HCT116 (cell line): Measurements from ENCODE around the gene CAMK2A. TPM values are rescaled to one million over a fixed set of nuclear protein-coding genes. Genes with fewer than 3 reads are reported as not detected.

Experiments
- ATAC-seq: fragments of 200-7000 bp; cut with Tn5 transposase; 2 replicates; pipeline ENCODE4 v1.9.1; 2020; ENCODE audit warnings: mild to moderate bottlenecking, moderate library complexity
- BruUV-seq: library from RNA; stranded (reverse); fragments of 400-500 nt; replicated peaks from 2 replicates; lab custom pipeline; 2021; lab: Mats Ljungman, UMichigan
- CTCF ChIA-PET: fragments of 300-600 bp; sonication (Branson Sonifier 250); formaldehyde crosslinking; loops from one replicate; lab custom pipeline; 2021; ENCODE audit warnings: antibody characterized with exemption; lab: Charles Lee
- POLR2A ChIA-PET: fragments of 300-600, 350-600 bp; sonication (Branson Sonifier 250); formaldehyde crosslinking; loops from one replicate; lab custom pipeline; 2021; ENCODE audit warnings: antibody characterized with exemption; lab: Charles Lee
- RAD21 ChIA-PET, 2 experiments: fragments of 300-600 bp; sonication (Branson Sonifier 250); formaldehyde crosslinking; loops; one replicate each; lab custom pipeline; 2023; ENCODE audit warnings: low total read pairs in 2 of 2; ENCODE audit not compliant: uncharacterized antibody in 2 of 2, unreplicated experiment in 2 of 2, low non-redundant PET in 1 of 2; lab: Charles Lee
- DNase-seq: peaks from one replicate; pipeline ENCODE4 v3.0.0-alpha.2; 2010; ENCODE audit warnings: low read depth, low spot score
- H2AFZ ChIP-seq: fragments of 200-600 bp; shearing (Covaris generic), sonication (generic); 2 replicates; pipeline ENCODE4 v1.6.1; 2017; ENCODE audit warnings: low read depth, mixed run types, mixed read lengths, antibody characterized with exemption, low read length; ENCODE audit not compliant: poor library complexity, severe bottlenecking
- H3K27ac ChIP-seq: 2 replicates; pipeline ENCODE4 v1.5.1; 2012; ENCODE audit warnings: low read depth, low read length
- H3K27me3 ChIP-seq: fragments of 200-600 bp; sonication (generic); 2 replicates; pipeline ENCODE4 v1.6.1; 2016; ENCODE audit warnings: mixed run types, low read length, mixed read lengths; ENCODE audit not compliant: insufficient read depth
- H3K36me3 ChIP-seq, 2 experiments: fragments of 200-500 bp in 1 of 2; fragments of 200-600 bp in 1 of 2; sonication (Bioruptor generic) in 1 of 2; sonication (generic) in 1 of 2; 2 replicates each; pipeline versions ENCODE4 v1.5.1 to v1.6.1; 2014 to 2016; ENCODE audit warnings: low read length in 2 of 2, inconsistent platforms in 1 of 2, mixed read lengths in 1 of 2, mixed run types in 1 of 2; ENCODE audit not compliant: insufficient read depth in 2 of 2, control insufficient read depth in 1 of 2
- H3K4me1 ChIP-seq, 2 experiments: fragments of 200-600 bp in 1 of 2; sonication (generic) in 1 of 2; 2 replicates each; pipeline versions ENCODE4 v1.5.1 to v1.6.1; 2012 to 2017; ENCODE audit warnings: low read length in 2 of 2, inconsistent platforms in 1 of 2, mild to moderate bottlenecking in 1 of 2, mixed read lengths in 1 of 2, mixed run types in 1 of 2, moderate library complexity in 1 of 2; ENCODE audit not compliant: insufficient read depth in 2 of 2, control insufficient read depth in 1 of 2
- H3K4me2 ChIP-seq: fragments of 200-600 bp; sonication (generic); 2 replicates; pipeline ENCODE4 v1.6.1; 2017; ENCODE audit warnings: mixed run types, low read length, mixed read lengths
- H3K4me3 ChIP-seq, 2 experiments: fragments of 200-600 bp in 1 of 2; sonication (generic) in 1 of 2; replicated peaks in 1 of 2; 2 replicates each; pipeline ENCODE4 v1.5.1; 2011 to 2016; ENCODE audit warnings: low read length in 2 of 2, control low read depth in 1 of 2, low read depth in 1 of 2, mild to moderate bottlenecking in 1 of 2, mixed read lengths in 1 of 2, mixed run types in 1 of 2
- H3K79me2 ChIP-seq: fragments of 200-600 bp; sonication (generic); 2 replicates; pipeline ENCODE4 v1.6.1; 2017; ENCODE audit warnings: mild to moderate bottlenecking, mixed run types, low read length, moderate library complexity, mixed read lengths; ENCODE audit not compliant: insufficient read depth
- H3K9ac ChIP-seq: fragments of 200-600 bp; sonication (generic); 2 replicates; pipeline ENCODE4 v1.6.1; 2016; ENCODE audit warnings: low read length, mixed read lengths
- H3K9me2 ChIP-seq: fragments of 200-600 bp; sonication (generic), shearing (Covaris generic); 2 replicates; pipeline ENCODE4 v1.6.1; 2017; ENCODE audit warnings: mixed run types, mild to moderate bottlenecking, moderate library complexity; ENCODE audit not compliant: insufficient read depth
- H3K9me3 ChIP-seq, 2 experiments: fragments of 200-500 bp in 1 of 2; fragments of 200-600 bp in 1 of 2; sonication (Bioruptor generic) in 1 of 2; sonication (generic) in 1 of 2; 2 replicates each; pipeline ENCODE4 v1.6.1; 2014 to 2017; ENCODE audit warnings: low read length in 2 of 2, mixed read lengths in 2 of 2, inconsistent platforms in 1 of 2, low read depth in 1 of 2, mild to moderate bottlenecking in 1 of 2, mixed run types in 1 of 2, moderate library complexity in 1 of 2; ENCODE audit not compliant: control insufficient read depth in 1 of 2, insufficient read depth in 1 of 2
- H4K20me1 ChIP-seq: fragments of 200-600 bp; sonication (generic), shearing (Covaris generic); 2 replicates; pipeline ENCODE4 v1.6.1; 2017; ENCODE audit warnings: mixed run types, mild to moderate bottlenecking, moderate library complexity; ENCODE audit not compliant: insufficient read depth
- ATF3 ChIP-seq: IDR thresholded peaks from 2 replicates; pipeline ENCODE4 v1.6.1; 2012
- EGR1 ChIP-seq: IDR thresholded peaks from 2 replicates; pipeline ENCODE4 v1.6.1; 2012; ENCODE audit warnings: low read depth
- ELF1 ChIP-seq: IDR thresholded peaks from 2 replicates; pipeline ENCODE4 v1.6.1; 2012; ENCODE audit warnings: low read depth, borderline replicate concordance
- EZH2 ChIP-seq: fragments of 200-600 bp; sonication (generic); IDR thresholded peaks from 2 replicates; pipeline ENCODE4 v1.6.1; 2017; ENCODE audit warnings: antibody characterized with exemption, mixed run types
- POLR2AphosphoS5 ChIP-seq: IDR thresholded peaks from 2 replicates; pipeline ENCODE4 v1.6.1; 2011; ENCODE audit warnings: mild to moderate bottlenecking, low read depth, low read length, moderate library complexity
- RAD21 ChIP-seq: IDR thresholded peaks from 2 replicates; pipeline ENCODE4 v1.6.1; 2012; ENCODE audit warnings: low read depth, mild to moderate bottlenecking
- SRF ChIP-seq: IDR thresholded peaks from 2 replicates; pipeline ENCODE4 v1.6.1; 2012; ENCODE audit warnings: low read depth
- TCF7L2 ChIP-seq: IDR thresholded peaks from 2 replicates; pipeline ENCODE4 v1.7.0; 2011; ENCODE audit warnings: borderline replicate concordance, inconsistent platforms; ENCODE audit not compliant: insufficient read depth, insufficient read length; ENCODE audit errors: extremely low read depth
- YY1 ChIP-seq: IDR thresholded peaks from 2 replicates; pipeline ENCODE4 v1.6.1; 2011; ENCODE audit warnings: low read length, low read depth, moderate library complexity, mild to moderate bottlenecking; ENCODE audit not compliant: insufficient replicate concordance; ENCODE audit errors: extremely low read depth
- ZFX ChIP-seq: fragments of 450-650 bp; IDR thresholded peaks from 2 replicates; pipeline ENCODE4 v1.6.1; 2017
- ZNF274 ChIP-seq: fragments of 200-500 bp; sonication (Bioruptor generic); IDR thresholded peaks from 2 replicates; pipeline ENCODE4 v1.6.1; 2014; ENCODE audit warnings: mild to moderate bottlenecking, low read depth, low read length, inconsistent platforms
- intact Hi-C: fragments of 100-400 bp; cut with micrococcal nuclease; formaldehyde crosslinking; loops from 2 replicates; pipeline ENCODE4 v1.10.0; 2022
- total RNA-seq: library from RNA; stranded (reverse); gene quantifications from one replicate; pipeline ENCODE4 v1.2.1, GENCODE V29; 2021; ENCODE audit not compliant: unreplicated experiment
- TF ChIP-seq, protein P1 (sequence below): IDR thresholded peaks from 2 replicates; pipeline ENCODE4 v1.6.1; 2012

Gene CAMK2A
- total RNA-seq, 1 experiment from 2014 or later: not detected

GRCh38 chr5:150295172-150295634 lies 5.6 kb upstream of the CAMK2A start:
- H3K9me2 ChIP-seq: no peaks in the 10 kb centered on the region
- no peaks in the 10 kb centered on the region for H3K9me3 ChIP-seq
- H3K4me3 ChIP-seq: no peak overlapping the region
- DNase-seq (no peak), ATAC-seq (peak; percentile 72)
- H3K79me2 ChIP-seq: no peaks in the 10 kb centered on the region
- ChIA-PET POLR2A (interaction anchor here (1.6 kb wide), 1 partner anchor 56 kb away, joined by 3 read pairs; no protein-coding TSS in a partner anchor), CTCF (interaction anchor here (1.2 kb wide), 1 partner anchor 56 kb away, joined by 4 read pairs; no protein-coding TSS in a partner anchor), RAD21 (no interaction called here)
- no peaks in the 10 kb centered on the region for H4K20me1 ChIP-seq
- no peak overlapping the region for H2AFZ ChIP-seq
- H3K9ac ChIP-seq: no peak overlapping the region
- H3K4me2 ChIP-seq: peak overlapping the region; percentile 53
- H3K27ac ChIP-seq: no peak overlapping the region; the same call in 1 of the 2 replicates
- H3K36me3 ChIP-seq: no peaks in the 10 kb centered on the region
- peaks cover 8 to 11% of the 10 kb centered on the region in 2 experiments; a peak in 3 of 4 replicates for H3K4me1 ChIP-seq
- H3K27me3 ChIP-seq: 0 out of 2 replicates have a peak, but pooled peaks cover 1% of the 10 kb centered on the region
- intact Hi-C loops: no loop called here
- no peak for TF ChIP-seq EZH2
- TF ChIP-seq RAD21: no peak
- no peak for TF ChIP-seq TCF7L2
- 0 out of 2 replicates have a peak, but pooled peaks have one; percentile 18 for TF ChIP-seq ZFX
- TF ChIP-seq, protein P1, sequence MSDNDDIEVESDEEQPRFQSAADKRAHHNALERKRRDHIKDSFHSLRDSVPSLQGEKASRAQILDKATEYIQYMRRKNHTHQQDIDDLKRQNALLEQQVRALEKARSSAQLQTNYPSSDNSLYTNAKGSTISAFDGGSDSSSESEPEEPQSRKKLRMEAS: peak; percentile 33; the same call in 1 of the 2 replicates
- TF ChIP-seq YY1: no peak
- no peak for TF ChIP-seq ZNF274
- TF ChIP-seq SRF: no peak
- no peak; the same call in 1 of the 2 replicates for TF ChIP-seq EGR1
- TF ChIP-seq ATF3: no peak
- TF ChIP-seq ELF1: no peak
- TF ChIP-seq POLR2AphosphoS5: no peak
- no TSS peak for BruUV-seq
